Stimulated activated memory B cell treated with anti-CD40 and anti-IgM and Interleukin-4, amounts not matched to agents 10 μg/mL and 1 μg/mL and 100 μg/mL, for 72 hours (primary cell): ENCODE measurements around the gene CELF2.

Experiments
- ATAC-seq: fragments of 150-1000 bp; cut with Tn5 transposase; 2 replicates; pipeline ENCODE4 v1.10.0; 2021
- H3K27ac Mint-ChIP-seq: one replicate; pipeline ENCODE4 v1.8.0; 2022; ENCODE audit warnings: mild to moderate bottlenecking, mixed read lengths
- H3K27me3 Mint-ChIP-seq: one replicate; pipeline ENCODE4 v1.8.0; 2022; ENCODE audit warnings: mixed read lengths
- H3K36me3 Mint-ChIP-seq: one replicate; pipeline ENCODE4 v1.8.0; 2022; ENCODE audit warnings: mixed read lengths
- H3K4me1 Mint-ChIP-seq: one replicate; pipeline ENCODE4 v1.8.0; 2022; ENCODE audit warnings: mixed read lengths
- H3K4me3 Mint-ChIP-seq: one replicate; pipeline ENCODE4 v1.8.0; 2022; ENCODE audit warnings: mild to moderate bottlenecking, moderate library complexity, mixed read lengths
- H3K9me3 Mint-ChIP-seq: one replicate; pipeline ENCODE4 v1.8.0; 2022; ENCODE audit warnings: mixed read lengths

The CELF2 gene

GRCh38 chr10:11192304-11193000 is 174.8 kb downstream of the CELF2 start:
- no peaks in the 10 kb centered on the region for H3K27me3 Mint-ChIP-seq
- H3K9me3 Mint-ChIP-seq, result no peaks in the 10 kb centered on the region
- H3K4me3 Mint-ChIP-seq, result no peak overlapping the region
- H3K4me1 Mint-ChIP-seq, result peaks cover 95% of the 10 kb centered on the region
- ATAC-seq, result no peak
- peak overlapping the region; percentile 97 for H3K27ac Mint-ChIP-seq
- H3K36me3 Mint-ChIP-seq, result peaks cover 69% of the 10 kb centered on the region

- peaks cover 63% of the 10 kb centered on the region for H3K36me3 Mint-ChIP-seq
- H3K4me3 Mint-ChIP-seq, result peak overlapping the region; percentile 10
- H3K27me3 Mint-ChIP-seq, result no peaks in the 10 kb centered on the region
- peaks cover 95% of the 10 kb centered on the region for H3K4me1 Mint-ChIP-seq
- no peaks in the 10 kb centered on the region for H3K9me3 Mint-ChIP-seq
- no peak for ATAC-seq
- H3K27ac Mint-ChIP-seq, result peak overlapping the region; percentile 97
Measured at GRCh38 chr10:11193001-11193551, 175.4 kb downstream of the CELF2 start.

- Mint-ChIP-seq H3K4me3 (peak overlapping the region; percentile 59), H3K4me1 (peaks cover 96% of the 10 kb centered on the region), H3K27ac (peak overlapping the region; percentile 97), H3K27me3 (no peaks in the 10 kb centered on the region), H3K36me3 (peaks cover 59% of the 10 kb centered on the region), H3K9me3 (no peaks in the 10 kb centered on the region)
- ATAC-seq, result peak; percentile 76
Measured at GRCh38 chr10:11194859-11195586, 177.4 kb downstream of the CELF2 start.

GRCh38 chr10:11195623-11196022 is 178.0 kb downstream of the CELF2 start:
- H3K4me1 Mint-ChIP-seq, result peaks cover 96% of the 10 kb centered on the region
- H3K27ac Mint-ChIP-seq, result peak overlapping the region; percentile 97
- H3K36me3 Mint-ChIP-seq, result peaks cover 62% of the 10 kb centered on the region
- no peaks in the 10 kb centered on the region for H3K9me3 Mint-ChIP-seq
- no peaks in the 10 kb centered on the region for H3K27me3 Mint-ChIP-seq
- peak overlapping the region; percentile 59 for H3K4me3 Mint-ChIP-seq
- ATAC-seq, result no peak

- H3K4me1 Mint-ChIP-seq, result peaks cover 95% of the 10 kb centered on the region
- H3K27me3 Mint-ChIP-seq, result no peaks in the 10 kb centered on the region
- no peaks in the 10 kb centered on the region for H3K9me3 Mint-ChIP-seq
- H3K4me3 Mint-ChIP-seq, result peak overlapping the region; percentile 82
- peak; percentile 90 for ATAC-seq
- H3K36me3 Mint-ChIP-seq, result peaks cover 62% of the 10 kb centered on the region
- peak overlapping the region; percentile 97 for H3K27ac Mint-ChIP-seq
Measured at GRCh38 chr10:11197266-11197712, 179.6 kb downstream of the CELF2 start.

GRCh38 chr10:11197878-11198277 is 180.2 kb downstream of the CELF2 start:
- Mint-ChIP-seq H3K27ac (peak overlapping the region; percentile 97), H3K27me3 (no peaks in the 10 kb centered on the region), H3K36me3 (peaks cover 59% of the 10 kb centered on the region), H3K4me3 (no peak overlapping the region), H3K9me3 (no peaks in the 10 kb centered on the region), H3K4me1 (peaks cover 93% of the 10 kb centered on the region)
- no peak for ATAC-seq

GRCh38 chr10:11201911-11202310 is 184.2 kb downstream of the CELF2 start:
- Mint-ChIP-seq H3K4me1 (peaks cover 90% of the 10 kb centered on the region), H3K4me3 (no peak overlapping the region), H3K36me3 (peaks cover 81% of the 10 kb centered on the region), H3K9me3 (no peaks in the 10 kb centered on the region), H3K27me3 (no peaks in the 10 kb centered on the region), H3K27ac (peak overlapping the region; percentile 97)
- no peak for ATAC-seq

- H3K4me1 Mint-ChIP-seq, result peaks cover 90% of the 10 kb centered on the region
- H3K4me3 Mint-ChIP-seq, result no peak overlapping the region
- no peaks in the 10 kb centered on the region for H3K9me3 Mint-ChIP-seq
- H3K36me3 Mint-ChIP-seq, result peaks cover 88% of the 10 kb centered on the region
- H3K27ac Mint-ChIP-seq, result peak overlapping the region; percentile 89
- no peak for ATAC-seq
- no peaks in the 10 kb centered on the region for H3K27me3 Mint-ChIP-seq
Measured at GRCh38 chr10:11204351-11204942, 186.8 kb downstream of the CELF2 start.

GRCh38 chr10:11205030-11205772 is 187.5 kb downstream of the CELF2 start:
- no peaks in the 10 kb centered on the region for H3K9me3 Mint-ChIP-seq
- peak overlapping the region; percentile 89 for H3K27ac Mint-ChIP-seq
- ATAC-seq, result no peak
- H3K4me3 Mint-ChIP-seq, result no peak overlapping the region
- H3K4me1 Mint-ChIP-seq, result peaks cover 90% of the 10 kb centered on the region
- H3K27me3 Mint-ChIP-seq, result no peaks in the 10 kb centered on the region
- peaks cover 83% of the 10 kb centered on the region for H3K36me3 Mint-ChIP-seq

GRCh38 chr10:11206676-11207559 is 189.2 kb downstream of the CELF2 start:
- peaks cover 90% of the 10 kb centered on the region for H3K4me1 Mint-ChIP-seq
- no peak for ATAC-seq
- H3K9me3 Mint-ChIP-seq, result no peaks in the 10 kb centered on the region
- H3K27ac Mint-ChIP-seq, result peak overlapping the region; percentile 89
- peaks cover 73% of the 10 kb centered on the region for H3K36me3 Mint-ChIP-seq
- H3K4me3 Mint-ChIP-seq, result peak overlapping the region; percentile 15
- no peaks in the 10 kb centered on the region for H3K27me3 Mint-ChIP-seq

GRCh38 chr10:11207560-11207844 is 189.8 kb downstream of the CELF2 start:
- ATAC-seq, result no peak
- Mint-ChIP-seq H3K36me3 (peaks cover 77% of the 10 kb centered on the region), H3K27me3 (no peaks in the 10 kb centered on the region), H3K9me3 (no peaks in the 10 kb centered on the region), H3K27ac (peak overlapping the region; percentile 89), H3K4me3 (no peak overlapping the region), H3K4me1 (peaks cover 92% of the 10 kb centered on the region)

GRCh38 chr10:11208243-11208642 is 190.6 kb downstream of the CELF2 start:
- no peak for ATAC-seq
- peak overlapping the region; percentile 73 for H3K4me3 Mint-ChIP-seq
- peak overlapping the region; percentile 89 for H3K27ac Mint-ChIP-seq
- H3K4me1 Mint-ChIP-seq, result peaks cover 92% of the 10 kb centered on the region
- H3K9me3 Mint-ChIP-seq, result no peaks in the 10 kb centered on the region
- H3K27me3 Mint-ChIP-seq, result no peaks in the 10 kb centered on the region
- peaks cover 72% of the 10 kb centered on the region for H3K36me3 Mint-ChIP-seq

GRCh38 chr10:11208908-11209829 is 191.5 kb downstream of the CELF2 start:
- H3K27ac Mint-ChIP-seq, result peak overlapping the region; percentile 89
- H3K27me3 Mint-ChIP-seq, result no peaks in the 10 kb centered on the region
- peaks cover 71% of the 10 kb centered on the region for H3K36me3 Mint-ChIP-seq
- H3K4me3 Mint-ChIP-seq, result peak overlapping the region; percentile 73
- H3K4me1 Mint-ChIP-seq, result peaks cover 99% of the 10 kb centered on the region
- ATAC-seq, result peak; percentile 78
- no peaks in the 10 kb centered on the region for H3K9me3 Mint-ChIP-seq
